GM19043 (cell line): ENCODE measurements around the gene KPNA4.
"Not testable (repeated sequence)": the region's sequence is repeated elsewhere in the genome, so short reads cannot be mapped to it uniquely, and the experiment has no call there.

Source experiments
- ATAC-seq: cut with Tn5 transposase; IDR thresholded peaks from one replicate; pipeline ENCODE4 v1.9.1; 2021; ENCODE audit warnings: low read depth; ENCODE audit not compliant: unreplicated experiment

The KPNA4 gene

GRCh38 chr3:160565442-160566403, at the start of gene KPNA4:
KPNA4 (minus strand) TSS chr3:160565571; CDS start chr3:160565282, 289 bp downstream.
- peak; percentile 90 for ATAC-seq

GRCh38 chr3:160613661-160614060, 48.3 kb upstream of the KPNA4 start:
- no peak for ATAC-seq

- no peak for ATAC-seq
These were observed 47.2 kb upstream of the KPNA4 start for GRCh38 chr3:160612386-160613075.

- ATAC-seq = no peak
These were observed 45.8 kb upstream of the KPNA4 start for GRCh38 chr3:160611141-160611540.

GRCh38 chr3:160608870-160609269, 43.5 kb upstream of the KPNA4 start:
- no peak for ATAC-seq

GRCh38 chr3:160607826-160608225, 42.5 kb upstream of the KPNA4 start:
- no peak for ATAC-seq

GRCh38 chr3:160605315-160605714, 39.9 kb upstream of the KPNA4 start:
- ATAC-seq = no peak

GRCh38 chr3:160603845-160604244, 38.5 kb upstream of the KPNA4 start:
- ATAC-seq = not testable (repeated sequence)

- ATAC-seq = no peak
These were observed 36.9 kb upstream of the KPNA4 start for GRCh38 chr3:160602259-160602658.

- ATAC-seq = no peak
These were observed 35.9 kb upstream of the KPNA4 start for GRCh38 chr3:160601288-160601687.

GRCh38 chr3:160598865-160599264, 33.5 kb upstream of the KPNA4 start:
- no peak for ATAC-seq

- ATAC-seq = no peak
These were observed 22.7 kb upstream of the KPNA4 start for GRCh38 chr3:160588023-160588422.

- no peak for ATAC-seq
These were observed 21.7 kb upstream of the KPNA4 start for GRCh38 chr3:160587105-160587504.

GRCh38 chr3:160586679-160587078, 21.3 kb upstream of the KPNA4 start:
- no peak for ATAC-seq

- ATAC-seq = no peak
These were observed 18.1 kb upstream of the KPNA4 start for GRCh38 chr3:160583451-160583850.

- ATAC-seq = no peak
These were observed 15.6 kb upstream of the KPNA4 start for GRCh38 chr3:160580938-160581337.

- ATAC-seq = no peak
These were observed 12.3 kb upstream of the KPNA4 start for GRCh38 chr3:160577556-160578195.

- ATAC-seq = no peak
These were observed 11.7 kb upstream of the KPNA4 start for GRCh38 chr3:160577093-160577492.

- ATAC-seq = no peak
These were observed 11.2 kb upstream of the KPNA4 start for GRCh38 chr3:160576621-160577020.

- no peak for ATAC-seq
These were observed 10.2 kb upstream of the KPNA4 start for GRCh38 chr3:160575589-160575988.

GRCh38 chr3:160574636-160575035, 9.3 kb upstream of the KPNA4 start:
- no peak for ATAC-seq
